Measurements from ENCODE around the gene TCF7L2.

TCF7L2 gene

DNA sequence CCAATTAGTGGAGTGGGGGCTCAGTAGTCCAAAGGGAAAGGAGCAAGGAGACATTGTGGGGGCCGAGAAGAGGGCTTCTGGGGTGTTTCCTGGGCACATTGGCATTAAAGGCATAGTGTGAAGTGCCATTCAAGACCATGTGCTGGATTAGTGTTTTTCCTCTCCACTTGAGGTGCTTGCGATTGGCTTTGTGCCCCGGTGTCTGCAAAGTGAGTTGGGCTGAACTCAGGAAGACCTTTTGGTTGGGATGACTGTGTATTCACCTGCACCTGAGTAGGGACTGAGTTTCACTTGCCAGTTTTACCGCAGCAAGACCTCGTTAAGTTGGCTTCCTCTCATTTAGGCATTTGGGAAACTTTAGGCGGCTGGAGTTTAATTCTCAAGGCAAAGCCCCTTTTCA lies 73.0 kb downstream of the TCF7L2 start:
- H3K27ac ChIP-seq (ENCODE audit: low read depth, low read length) = no peak overlapping the region
- H3K4me2 ChIP-seq (ENCODE audit: low read depth, low read length, poor library complexity, severe bottlenecking) = no peak overlapping the region
- no peaks in the 10 kb centered on the region for H3F3A ChIP-seq (ENCODE audit: insufficient read depth)
- H3K9me3 ChIP-seq (ENCODE audit: insufficient read depth, low read length) = no peaks in the 10 kb centered on the region
- H3K36me3 ChIP-seq (ENCODE audit: low read length) = no peaks in the 10 kb centered on the region
- H3K9ac ChIP-seq (ENCODE audit: low read length) = no peak overlapping the region
- no peaks in the 10 kb centered on the region for H3K9me2 ChIP-seq (replicated peaks; ENCODE audit: insufficient read depth, low read length)
- no peak overlapping the region for H3K4me3 ChIP-seq (ENCODE audit: insufficient read depth, low read length, poor library complexity, severe bottlenecking)
- no peaks in the 10 kb centered on the region for H3K27me3 ChIP-seq (ENCODE audit: low read length)
- H3K79me2 ChIP-seq (ENCODE audit: insufficient read depth, low read length) = no peaks in the 10 kb centered on the region
- H2AFZ ChIP-seq (ENCODE audit: low read depth, low read length, severe bottlenecking) = no peak overlapping the region
- H4K20me1 ChIP-seq (ENCODE audit: low read depth, low read length) = no peaks in the 10 kb centered on the region
- TF ChIP-seq, protein P1, sequence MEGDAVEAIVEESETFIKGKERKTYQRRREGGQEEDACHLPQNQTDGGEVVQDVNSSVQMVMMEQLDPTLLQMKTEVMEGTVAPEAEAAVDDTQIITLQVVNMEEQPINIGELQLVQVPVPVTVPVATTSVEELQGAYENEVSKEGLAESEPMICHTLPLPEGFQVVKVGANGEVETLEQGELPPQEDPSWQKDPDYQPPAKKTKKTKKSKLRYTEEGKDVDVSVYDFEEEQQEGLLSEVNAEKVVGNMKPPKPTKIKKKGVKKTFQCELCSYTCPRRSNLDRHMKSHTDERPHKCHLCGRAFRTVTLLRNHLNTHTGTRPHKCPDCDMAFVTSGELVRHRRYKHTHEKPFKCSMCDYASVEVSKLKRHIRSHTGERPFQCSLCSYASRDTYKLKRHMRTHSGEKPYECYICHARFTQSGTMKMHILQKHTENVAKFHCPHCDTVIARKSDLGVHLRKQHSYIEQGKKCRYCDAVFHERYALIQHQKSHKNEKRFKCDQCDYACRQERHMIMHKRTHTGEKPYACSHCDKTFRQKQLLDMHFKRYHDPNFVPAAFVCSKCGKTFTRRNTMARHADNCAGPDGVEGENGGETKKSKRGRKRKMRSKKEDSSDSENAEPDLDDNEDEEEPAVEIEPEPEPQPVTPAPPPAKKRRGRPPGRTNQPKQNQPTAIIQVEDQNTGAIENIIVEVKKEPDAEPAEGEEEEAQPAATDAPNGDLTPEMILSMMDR (IDR thresholded peaks at IDR 0.05; ENCODE audit: insufficient read depth, low read length, poor library complexity, severe bottlenecking) = no peak
- TF ChIP-seq EZH2phosphoT487 (conservative IDR thresholded peaks at IDR 0.05; ENCODE audit: low read length) = no peak

DNA sequence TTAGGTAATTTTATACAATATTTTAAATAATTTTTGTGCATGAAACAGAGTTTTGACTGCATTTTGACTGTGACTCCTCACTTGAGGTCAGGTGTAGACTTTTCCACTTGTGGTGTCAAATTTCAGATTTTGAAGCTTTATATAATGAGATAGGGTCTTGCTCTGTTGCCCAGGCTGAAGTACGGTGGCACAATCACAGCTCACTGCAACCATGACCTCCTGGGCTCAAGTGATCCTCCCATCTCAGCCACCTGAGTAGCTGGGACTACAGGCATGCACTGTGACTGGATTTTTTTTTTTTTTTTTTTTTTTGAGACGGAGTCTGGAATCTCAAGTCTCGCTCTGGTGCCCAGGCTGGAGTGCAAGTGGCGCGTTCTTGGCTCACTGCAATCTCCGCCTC lies 74.9 kb downstream of the TCF7L2 start:
- Histone ChIP-seq H3F3A (ENCODE audit: insufficient read depth) (no peaks in the 10 kb centered on the region), H3K36me3 (ENCODE audit: low read length) (no peaks in the 10 kb centered on the region), H4K20me1 (ENCODE audit: low read depth, low read length) (no peaks in the 10 kb centered on the region), H3K9ac (ENCODE audit: low read length) (no peak overlapping the region), H3K4me2 (ENCODE audit: low read depth, low read length, poor library complexity, severe bottlenecking) (no peak overlapping the region), H3K9me2 (replicated peaks; ENCODE audit: insufficient read depth, low read length) (no peaks in the 10 kb centered on the region), H3K4me3 (ENCODE audit: insufficient read depth, low read length, poor library complexity, severe bottlenecking) (no peak overlapping the region), H3K27me3 (ENCODE audit: low read length) (no peaks in the 10 kb centered on the region), H3K9me3 (ENCODE audit: insufficient read depth, low read length) (no peaks in the 10 kb centered on the region), H3K79me2 (ENCODE audit: insufficient read depth, low read length) (no peaks in the 10 kb centered on the region), H2AFZ (ENCODE audit: low read depth, low read length, severe bottlenecking) (no peak overlapping the region), H3K27ac (ENCODE audit: low read depth, low read length) (no peak overlapping the region)
- TF ChIP-seq EZH2phosphoT487 (conservative IDR thresholded peaks at IDR 0.05; ENCODE audit: low read length) = no peak
- TF ChIP-seq, protein P1 (IDR thresholded peaks at IDR 0.05; ENCODE audit: insufficient read depth, low read length, poor library complexity, severe bottlenecking) = no peak

DNA sequence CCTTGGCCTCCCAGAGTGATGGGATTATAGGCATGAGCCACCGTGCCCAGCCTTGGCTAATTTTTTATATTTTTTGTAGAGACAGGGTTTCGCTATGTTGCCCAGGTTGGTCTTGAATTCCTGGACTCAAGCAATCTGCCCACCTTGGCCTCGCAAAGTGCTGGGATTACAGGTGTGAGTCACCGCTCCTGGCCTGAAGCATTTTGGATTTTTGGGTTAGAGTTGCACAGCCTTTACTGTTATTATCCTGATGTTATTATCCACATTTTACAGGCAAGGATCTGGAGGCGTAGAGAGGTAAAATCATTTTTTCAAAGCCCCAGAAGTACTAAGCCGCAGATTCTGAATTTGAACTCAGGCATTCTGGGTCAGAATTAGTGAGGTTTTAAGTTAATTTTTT lies 75.4 kb downstream of the TCF7L2 start:
- no peaks in the 10 kb centered on the region for H3K9me2 ChIP-seq (replicated peaks; ENCODE audit: insufficient read depth, low read length)
- TF ChIP-seq EZH2phosphoT487 (conservative IDR thresholded peaks at IDR 0.05; ENCODE audit: low read length) = no peak
- TF ChIP-seq, protein P1 (IDR thresholded peaks at IDR 0.05; ENCODE audit: insufficient read depth, low read length, poor library complexity, severe bottlenecking) = no peak
- H3K4me2 ChIP-seq (ENCODE audit: low read depth, low read length, poor library complexity, severe bottlenecking) = no peak overlapping the region
- H3K27ac ChIP-seq (ENCODE audit: low read depth, low read length) = no peak overlapping the region
- no peaks in the 10 kb centered on the region for H3K27me3 ChIP-seq (ENCODE audit: low read length)
- no peaks in the 10 kb centered on the region for H3K79me2 ChIP-seq (ENCODE audit: insufficient read depth, low read length)
- H4K20me1 ChIP-seq (ENCODE audit: low read depth, low read length) = no peaks in the 10 kb centered on the region
- H3K9ac ChIP-seq (ENCODE audit: low read length) = no peak overlapping the region
- H3F3A ChIP-seq (ENCODE audit: insufficient read depth) = no peaks in the 10 kb centered on the region
- no peaks in the 10 kb centered on the region for H3K9me3 ChIP-seq (ENCODE audit: insufficient read depth, low read length)
- H3K36me3 ChIP-seq (ENCODE audit: low read length) = no peaks in the 10 kb centered on the region
- no peak overlapping the region for H2AFZ ChIP-seq (ENCODE audit: low read depth, low read length, severe bottlenecking)
- no peak overlapping the region for H3K4me3 ChIP-seq (ENCODE audit: insufficient read depth, low read length, poor library complexity, severe bottlenecking)

All from SU-DHL-6 (cell line).